ENCODE data around the gene RALGPS1.
A peak's percentile ranks its signal among the peaks of the same experiment; 100 is the strongest.

RALGPS1 gene

DNA sequence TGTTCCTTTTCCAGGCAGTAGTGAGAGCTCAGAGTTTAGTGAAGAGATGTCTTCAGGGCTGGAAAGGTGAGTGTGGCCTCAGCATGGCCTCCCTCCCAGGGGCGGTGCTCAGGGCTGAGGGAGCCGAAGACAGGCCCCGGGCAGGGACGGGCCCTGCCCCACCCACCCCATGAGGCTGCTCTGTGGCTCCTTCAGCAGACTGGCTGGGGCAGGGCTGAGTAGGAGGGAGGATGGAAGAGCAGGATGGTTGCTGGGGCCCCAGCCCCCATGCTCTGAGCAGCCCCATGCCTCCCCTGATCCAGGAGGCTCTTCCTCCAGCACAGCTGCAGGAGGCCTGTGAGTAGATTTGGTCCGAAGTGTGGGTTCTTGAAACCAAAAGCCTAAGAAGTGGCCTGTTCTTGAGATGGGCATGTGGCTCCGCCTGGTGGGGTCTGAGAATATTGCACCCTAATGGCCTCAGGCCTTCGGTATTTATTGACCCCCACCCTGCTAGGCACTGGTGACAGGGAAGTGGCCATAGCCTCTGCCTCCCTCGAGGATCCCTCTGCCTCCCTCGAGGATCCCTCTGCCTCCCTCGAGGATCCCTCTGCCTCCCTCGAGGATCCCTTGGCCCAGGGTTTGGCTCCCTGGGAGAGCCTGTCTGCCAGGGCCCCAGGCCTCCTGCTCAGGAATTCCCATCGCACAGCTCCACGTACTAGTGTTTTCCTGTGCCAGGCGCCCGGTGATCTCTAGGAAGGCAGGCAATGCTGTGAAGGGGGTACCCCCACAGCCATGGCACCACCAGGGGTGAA is 284.6 kb downstream of the RALGPS1 start:
- Histone ChIP-seq H3K27ac (ENCODE audit: low read length) (no peak overlapping the region), H3K4me3 (ENCODE audit: low read length) (no peak overlapping the region), H2AFZ (ENCODE audit: low read depth, low read length) (no peak overlapping the region), H3K4me1 (ENCODE audit: low read length) (no peaks in the 10 kb centered on the region), H3K79me2 (ENCODE audit: low read length) (no peaks in the 10 kb centered on the region), H3K9ac (ENCODE audit: low read length) (no peak overlapping the region), H3K4me2 (ENCODE audit: low read length) (no peak overlapping the region), H3K27me3 (ENCODE audit: low read depth, low read length) (no peaks in the 10 kb centered on the region), H4K20me1 (ENCODE audit: insufficient read depth, low read length) (no peaks in the 10 kb centered on the region), H3K36me3 (replicated peaks; ENCODE audit: low read depth, low read length) (no peaks in the 10 kb centered on the region), H3K9me3 (ENCODE audit: insufficient read depth, low read length) (no peaks in the 10 kb centered on the region)
- TF ChIP-seq, protein P1, sequence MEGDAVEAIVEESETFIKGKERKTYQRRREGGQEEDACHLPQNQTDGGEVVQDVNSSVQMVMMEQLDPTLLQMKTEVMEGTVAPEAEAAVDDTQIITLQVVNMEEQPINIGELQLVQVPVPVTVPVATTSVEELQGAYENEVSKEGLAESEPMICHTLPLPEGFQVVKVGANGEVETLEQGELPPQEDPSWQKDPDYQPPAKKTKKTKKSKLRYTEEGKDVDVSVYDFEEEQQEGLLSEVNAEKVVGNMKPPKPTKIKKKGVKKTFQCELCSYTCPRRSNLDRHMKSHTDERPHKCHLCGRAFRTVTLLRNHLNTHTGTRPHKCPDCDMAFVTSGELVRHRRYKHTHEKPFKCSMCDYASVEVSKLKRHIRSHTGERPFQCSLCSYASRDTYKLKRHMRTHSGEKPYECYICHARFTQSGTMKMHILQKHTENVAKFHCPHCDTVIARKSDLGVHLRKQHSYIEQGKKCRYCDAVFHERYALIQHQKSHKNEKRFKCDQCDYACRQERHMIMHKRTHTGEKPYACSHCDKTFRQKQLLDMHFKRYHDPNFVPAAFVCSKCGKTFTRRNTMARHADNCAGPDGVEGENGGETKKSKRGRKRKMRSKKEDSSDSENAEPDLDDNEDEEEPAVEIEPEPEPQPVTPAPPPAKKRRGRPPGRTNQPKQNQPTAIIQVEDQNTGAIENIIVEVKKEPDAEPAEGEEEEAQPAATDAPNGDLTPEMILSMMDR (IDR thresholded peaks at IDR 0.05; ENCODE audit: low read depth, low read length) = peak; percentile 85
- no peak for TF ChIP-seq EZH2phosphoT487 (IDR thresholded peaks at IDR 0.05; ENCODE audit: low read depth)

DNA sequence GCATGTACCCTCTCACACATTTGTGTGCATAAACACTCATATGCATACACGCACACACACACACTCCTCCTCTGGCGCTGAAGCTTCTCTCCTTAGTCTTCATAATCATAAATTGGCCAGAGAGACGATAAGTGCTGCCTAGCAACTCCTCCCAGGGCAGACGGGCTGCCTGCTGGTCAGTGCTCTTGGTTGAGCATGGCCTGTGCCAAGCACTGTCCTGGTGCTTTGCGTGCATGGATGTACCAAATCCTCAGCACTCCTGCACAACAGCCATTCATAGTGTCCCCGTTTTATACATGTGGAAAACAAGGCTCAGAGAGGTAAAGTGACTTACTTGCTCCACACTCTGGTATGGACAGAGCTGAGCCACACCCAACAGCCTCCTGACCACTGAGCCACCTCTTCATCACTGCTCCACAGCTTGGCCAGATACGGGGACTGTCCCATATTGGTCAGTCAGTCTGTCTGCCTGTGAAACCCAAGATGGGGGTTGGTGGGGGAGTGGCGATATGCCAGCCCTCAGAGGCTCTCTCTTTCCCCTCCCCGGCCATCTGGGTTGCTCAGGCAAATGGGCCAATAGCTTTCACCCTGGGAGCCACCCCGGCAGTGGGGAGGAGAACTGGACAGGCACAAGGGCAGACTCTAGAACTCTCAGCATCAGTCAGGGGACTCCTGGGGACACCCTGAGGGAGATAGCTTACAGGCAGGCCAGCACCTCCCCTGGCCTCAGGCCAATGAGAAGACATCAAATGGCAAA is 285.7 kb downstream of the RALGPS1 start:
- Histone ChIP-seq H3K9me3 (ENCODE audit: insufficient read depth, low read length) (no peaks in the 10 kb centered on the region), H3K27me3 (ENCODE audit: low read depth, low read length) (no peaks in the 10 kb centered on the region), H3K9ac (ENCODE audit: low read length) (no peak overlapping the region), H3K4me2 (ENCODE audit: low read length) (no peak overlapping the region), H3K36me3 (replicated peaks; ENCODE audit: low read depth, low read length) (no peaks in the 10 kb centered on the region), H3K79me2 (ENCODE audit: low read length) (no peaks in the 10 kb centered on the region), H3K27ac (ENCODE audit: low read length) (no peak overlapping the region), H2AFZ (ENCODE audit: low read depth, low read length) (no peak overlapping the region), H3K4me1 (ENCODE audit: low read length) (no peaks in the 10 kb centered on the region), H3K4me3 (ENCODE audit: low read length) (no peak overlapping the region), H4K20me1 (ENCODE audit: insufficient read depth, low read length) (no peaks in the 10 kb centered on the region)
- TF ChIP-seq EZH2phosphoT487 (IDR thresholded peaks at IDR 0.05; ENCODE audit: low read depth) = no peak
- TF ChIP-seq, protein P1 (IDR thresholded peaks at IDR 0.05; ENCODE audit: low read depth, low read length) = no peak

DNA sequence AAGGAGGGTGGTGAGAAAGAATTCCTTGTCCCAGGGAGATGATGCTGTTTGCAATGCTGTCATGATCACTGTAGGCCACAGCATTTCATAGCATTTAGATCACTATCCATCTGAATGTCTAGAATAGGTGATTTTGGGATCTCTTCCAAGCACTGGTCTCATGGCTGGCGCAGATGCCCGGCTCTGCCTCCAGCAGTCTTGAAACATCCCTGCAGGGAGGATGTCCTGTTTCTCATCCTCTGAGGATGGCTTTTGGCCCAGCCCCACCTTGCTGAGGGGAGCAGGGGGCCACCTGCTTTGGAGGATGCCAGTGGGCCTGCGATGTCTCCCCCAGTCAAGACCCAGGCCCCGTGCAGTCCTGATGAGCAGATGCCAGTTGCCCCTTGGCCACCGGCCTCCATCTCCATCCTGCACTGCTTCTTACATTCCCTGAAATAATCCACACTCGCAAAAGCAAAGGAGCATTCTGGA is 286.5 kb downstream of the RALGPS1 start:
- H3K27me3 ChIP-seq (ENCODE audit: low read depth, low read length) = no peaks in the 10 kb centered on the region
- H3K9me3 ChIP-seq (ENCODE audit: insufficient read depth, low read length) = no peaks in the 10 kb centered on the region
- H3K79me2 ChIP-seq (ENCODE audit: low read length) = no peaks in the 10 kb centered on the region
- no peaks in the 10 kb centered on the region for H4K20me1 ChIP-seq (ENCODE audit: insufficient read depth, low read length)
- H3K9ac ChIP-seq (ENCODE audit: low read length) = no peak overlapping the region
- no peaks in the 10 kb centered on the region for H3K36me3 ChIP-seq (replicated peaks; ENCODE audit: low read depth, low read length)
- H3K4me1 ChIP-seq (ENCODE audit: low read length) = no peaks in the 10 kb centered on the region
- no peak overlapping the region for H2AFZ ChIP-seq (ENCODE audit: low read depth, low read length)
- H3K27ac ChIP-seq (ENCODE audit: low read length) = no peak overlapping the region
- H3K4me3 ChIP-seq (ENCODE audit: low read length) = no peak overlapping the region
- no peak for TF ChIP-seq EZH2phosphoT487 (IDR thresholded peaks at IDR 0.05; ENCODE audit: low read depth)
- TF ChIP-seq, protein P1 (IDR thresholded peaks at IDR 0.05; ENCODE audit: low read depth, low read length) = no peak
- no peak overlapping the region for H3K4me2 ChIP-seq (ENCODE audit: low read length)

DNA sequence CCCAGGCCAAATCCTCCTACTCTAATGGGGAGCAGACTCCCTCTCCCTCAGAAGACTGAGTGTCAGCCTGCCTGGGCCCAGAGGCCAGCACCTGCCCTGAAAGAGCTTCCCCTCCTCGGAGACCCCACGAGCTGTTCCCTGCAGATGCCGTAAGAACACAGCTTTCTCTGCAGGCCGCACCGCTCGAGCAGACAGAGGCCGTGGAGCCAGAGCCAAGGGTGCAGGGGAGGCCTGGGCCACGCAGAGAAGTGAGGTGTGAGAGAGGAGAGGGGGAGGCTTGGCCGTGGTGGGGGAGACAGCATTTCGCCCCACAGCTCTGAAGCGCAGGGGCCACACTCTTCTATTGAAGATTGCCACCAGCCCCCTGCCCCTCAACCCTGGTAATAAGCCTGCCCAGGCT is 287.1 kb downstream of the RALGPS1 start:
- H3K79me2 ChIP-seq (ENCODE audit: low read length) = no peaks in the 10 kb centered on the region
- H2AFZ ChIP-seq (ENCODE audit: low read depth, low read length) = no peak overlapping the region
- no peak overlapping the region for H3K4me2 ChIP-seq (ENCODE audit: low read length)
- H3K4me1 ChIP-seq (ENCODE audit: low read length) = no peaks in the 10 kb centered on the region
- TF ChIP-seq, protein P1 (IDR thresholded peaks at IDR 0.05; ENCODE audit: low read depth, low read length) = no peak
- no peak for TF ChIP-seq EZH2phosphoT487 (IDR thresholded peaks at IDR 0.05; ENCODE audit: low read depth)
- H3K36me3 ChIP-seq (replicated peaks; ENCODE audit: low read depth, low read length) = no peaks in the 10 kb centered on the region
- no peak overlapping the region for H3K9ac ChIP-seq (ENCODE audit: low read length)
- H4K20me1 ChIP-seq (ENCODE audit: insufficient read depth, low read length) = no peaks in the 10 kb centered on the region
- H3K27ac ChIP-seq (ENCODE audit: low read length) = no peak overlapping the region
- no peaks in the 10 kb centered on the region for H3K9me3 ChIP-seq (ENCODE audit: insufficient read depth, low read length)
- H3K4me3 ChIP-seq (ENCODE audit: low read length) = no peak overlapping the region
- no peaks in the 10 kb centered on the region for H3K27me3 ChIP-seq (ENCODE audit: low read depth, low read length)

Data from OCI-LY3 (cell line).